ENCODE results near the gene NDUFAF7.
"Not testable (repeated sequence)": the region's sequence is repeated elsewhere in the genome, so short reads cannot be mapped to it uniquely, and the experiment has no call there.

NDUFAF7 gene

GRCh38 chr2:37283207-37283606 lies 51.7 kb downstream of the NDUFAF7 start:
- DNase-seq: no peak

- no peak for DNase-seq
These were observed 52.9 kb downstream of the NDUFAF7 start for GRCh38 chr2:37284381-37284780.

- DNase-seq: peak; percentile 14
These were observed 56.5 kb downstream of the NDUFAF7 start for GRCh38 chr2:37287966-37288365.

GRCh38 chr2:37291680-37292079 lies 60.2 kb downstream of the NDUFAF7 start:
- no peak for DNase-seq

- DNase-seq: not testable (repeated sequence)
These were observed 63.4 kb downstream of the NDUFAF7 start for GRCh38 chr2:37294858-37295257.

- DNase-seq: no peak
These were observed 64.1 kb downstream of the NDUFAF7 start for GRCh38 chr2:37295469-37296073.

- no peak for DNase-seq
These were observed 66.2 kb downstream of the NDUFAF7 start for GRCh38 chr2:37297632-37298031.

Data from activated naive CD4-positive, alpha-beta T cell treated with anti-CD3 and anti-CD28 coated beads, Interleukin-2, amount 50 U/mL, for 16 hours (primary cell).